Muscle layer of duodenum (tissue), 2 donors: ENCODE results near the gene FAM131B.
A peak's percentile ranks its signal among the peaks of the same experiment; 100 is the strongest.

Experiments used
- H3K27ac ChIP-seq: one replicate; pipeline ENCODE4 v1.7.0; 2013; ENCODE audit warnings: mild to moderate bottlenecking, low read length
- H3K27me3 ChIP-seq: one replicate; pipeline ENCODE4 v1.7.0; 2013; ENCODE audit warnings: low read depth, mild to moderate bottlenecking, control low read depth, low read length
- H3K36me3 ChIP-seq, 2 donors: one replicate each; pipeline ENCODE4 v1.7.0; 2013; ENCODE audit warnings: low read length in 2 of 2, control low read depth in 1 of 2, mild to moderate bottlenecking in 1 of 2; ENCODE audit not compliant: insufficient read depth in 2 of 2, control insufficient read depth in 1 of 2
- H3K4me1 ChIP-seq, 2 donors: one replicate each; pipeline ENCODE4 v1.7.0; 2013; ENCODE audit warnings: low read length in 2 of 2, mild to moderate bottlenecking in 2 of 2, control low read depth in 1 of 2, moderate library complexity in 1 of 2; ENCODE audit not compliant: insufficient read depth in 2 of 2, control insufficient read depth in 1 of 2
- H3K4me3 ChIP-seq, 2 donors: one replicate each; pipeline ENCODE4 v1.7.0; 2013; ENCODE audit warnings: low read length in 2 of 2, low read depth in 1 of 2, mild to moderate bottlenecking in 1 of 2
- H3K9me3 ChIP-seq, 2 donors: one replicate each; pipeline ENCODE4 v1.7.0; 2013; ENCODE audit warnings: low read length in 2 of 2, control low read depth in 1 of 2, mild to moderate bottlenecking in 1 of 2; ENCODE audit not compliant: control insufficient read depth in 1 of 2
- donor health status: healthy.

FAM131B gene

GRCh38 chr7:143351574-143351973, 10.9 kb downstream of the FAM131B start:
- no peaks in the 10 kb centered on the region for H3K9me3 ChIP-seq
- no peaks in the 10 kb centered on the region for H3K4me1 ChIP-seq
- H3K27me3 ChIP-seq: no peaks in the 10 kb centered on the region
- H3K4me3 ChIP-seq: no peak overlapping the region
- H3K36me3 ChIP-seq: no peaks in the 10 kb centered on the region
- H3K27ac ChIP-seq: no peak overlapping the region

GRCh38 chr7:143351060-143351459, 11.5 kb downstream of the FAM131B start:
- H3K36me3 ChIP-seq: no peaks in the 10 kb centered on the region
- H3K4me3 ChIP-seq: no peak overlapping the region
- no peaks in the 10 kb centered on the region for H3K4me1 ChIP-seq
- H3K27ac ChIP-seq: no peak overlapping the region
- no peaks in the 10 kb centered on the region for H3K27me3 ChIP-seq
- H3K9me3 ChIP-seq: no peaks in the 10 kb centered on the region

- no peak overlapping the region for H3K27ac ChIP-seq
- H3K27me3 ChIP-seq: no peaks in the 10 kb centered on the region
- no peaks in the 10 kb centered on the region for H3K36me3 ChIP-seq
- H3K4me1 ChIP-seq: peaks cover 0 to 5% of the 10 kb centered on the region in 2 donors
- no peak overlapping the region for H3K4me3 ChIP-seq
- no peaks in the 10 kb centered on the region for H3K9me3 ChIP-seq
These were observed 14.6 kb downstream of the FAM131B start for GRCh38 chr7:143347950-143348349.

- Histone ChIP-seq H3K27me3 (no peaks in the 10 kb centered on the region), H3K27ac (no peak overlapping the region), H3K9me3 (no peaks in the 10 kb centered on the region), H3K36me3 (no peaks in the 10 kb centered on the region), H3K4me3 (no peak overlapping the region), H3K4me1 (peaks cover 0 to 5% of the 10 kb centered on the region in 2 donors)
These were observed 16.5 kb downstream of the FAM131B start for GRCh38 chr7:143346018-143346417.

- H3K4me1 ChIP-seq: peaks cover 0 to 5% of the 10 kb centered on the region in 2 donors
- H3K27me3 ChIP-seq: no peaks in the 10 kb centered on the region
- no peaks in the 10 kb centered on the region for H3K36me3 ChIP-seq
- no peak overlapping the region for H3K27ac ChIP-seq
- H3K4me3 ChIP-seq: peak overlapping the region in 1 of 2 donors; percentile 45
- H3K9me3 ChIP-seq: no peaks in the 10 kb centered on the region
These were observed 17.0 kb downstream of the FAM131B start for GRCh38 chr7:143345428-143345900.

GRCh38 chr7:143343596-143343995, 18.9 kb downstream of the FAM131B start:
- H3K36me3 ChIP-seq: no peaks in the 10 kb centered on the region
- H3K27me3 ChIP-seq: no peaks in the 10 kb centered on the region
- no peak overlapping the region for H3K27ac ChIP-seq
- H3K9me3 ChIP-seq: no peaks in the 10 kb centered on the region
- H3K4me3 ChIP-seq: no peak overlapping the region
- H3K4me1 ChIP-seq: peaks cover 0 to 5% of the 10 kb centered on the region in 2 donors

DNA sequence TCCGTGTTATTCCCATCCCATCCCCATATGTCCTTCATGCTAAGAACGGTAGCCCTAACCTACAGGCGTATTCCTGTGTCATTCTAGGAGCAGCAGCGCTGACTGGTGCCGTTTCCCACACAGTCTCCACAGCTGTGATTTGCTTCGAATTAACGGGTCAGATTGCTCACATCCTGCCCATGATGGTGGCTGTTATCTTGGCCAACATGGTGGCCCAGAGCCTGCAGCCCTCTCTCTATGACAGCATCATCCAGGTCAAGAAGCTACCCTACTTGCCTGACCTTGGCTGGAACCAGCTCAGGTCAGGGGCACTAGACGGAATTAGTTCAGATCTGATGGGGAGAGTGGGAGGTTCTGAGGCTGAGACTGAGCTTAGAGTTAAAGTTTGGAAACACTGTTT, 20.7 kb downstream of the FAM131B start:
- Histone ChIP-seq H3K4me3 (no peak overlapping the region), H3K27me3 (no peaks in the 10 kb centered on the region), H3K36me3 (no peaks in the 10 kb centered on the region), H3K9me3 (no peaks in the 10 kb centered on the region), H3K27ac (no peak overlapping the region), H3K4me1 (peaks cover 0 to 5% of the 10 kb centered on the region in 2 donors)

- H3K4me1 ChIP-seq: no peaks in the 10 kb centered on the region
- no peaks in the 10 kb centered on the region for H3K9me3 ChIP-seq
- no peak overlapping the region for H3K4me3 ChIP-seq
- H3K36me3 ChIP-seq: no peaks in the 10 kb centered on the region
- no peak overlapping the region for H3K27ac ChIP-seq
- no peaks in the 10 kb centered on the region for H3K27me3 ChIP-seq
These were observed 25.3 kb downstream of the FAM131B start for GRCh38 chr7:143337216-143337615.

DNA sequence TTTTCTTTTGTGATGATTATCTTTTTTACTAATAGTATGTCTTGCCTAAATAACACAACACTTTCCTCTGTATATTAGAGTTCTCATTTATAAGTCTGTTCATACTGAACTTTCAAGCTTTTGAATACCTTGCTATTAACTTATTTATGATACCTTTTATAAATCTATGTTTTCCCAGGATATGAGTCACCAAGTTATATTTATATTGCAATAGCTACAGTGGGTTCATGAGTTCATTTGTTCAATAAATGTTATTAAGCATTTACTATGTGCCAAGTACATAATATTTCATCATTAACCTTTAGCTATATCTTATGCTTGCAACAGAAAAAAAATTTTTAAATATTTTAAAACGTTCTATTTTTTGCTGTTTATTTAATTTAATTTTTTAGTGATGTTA, 28.3 kb downstream of the FAM131B start:
- Histone ChIP-seq H3K4me1 (peaks cover 0 to 10% of the 10 kb centered on the region in 2 donors), H3K36me3 (no peaks in the 10 kb centered on the region), H3K4me3 (no peak overlapping the region), H3K9me3 (no peaks in the 10 kb centered on the region), H3K27ac (no peak overlapping the region), H3K27me3 (no peaks in the 10 kb centered on the region)

GRCh38 chr7:143331179-143331801, 31.2 kb downstream of the FAM131B start:
- Histone ChIP-seq H3K4me1 (peaks cover 0 to 10% of the 10 kb centered on the region in 2 donors), H3K36me3 (no peaks in the 10 kb centered on the region), H3K9me3 (no peaks in the 10 kb centered on the region), H3K27me3 (no peaks in the 10 kb centered on the region), H3K27ac (no peak overlapping the region), H3K4me3 (no peak overlapping the region)

GRCh38 chr7:143329471-143330170, 32.9 kb downstream of the FAM131B start:
- Histone ChIP-seq H3K9me3 (no peaks in the 10 kb centered on the region), H3K4me3 (no peak overlapping the region), H3K27ac (no peak overlapping the region), H3K36me3 (no peaks in the 10 kb centered on the region), H3K4me1 (peaks cover 0 to 10% of the 10 kb centered on the region in 2 donors), H3K27me3 (no peaks in the 10 kb centered on the region)
